Measurements from ENCODE around the gene NEURL2. TPM values are rescaled to one million over a fixed set of nuclear protein-coding genes. Genes with fewer than 3 reads are reported as not detected.

NEURL2 gene
- total RNA-seq, 1 experiment from 2014 or later, result 3.3 TPM

GRCh38 chr20:45892049-45892825 lies 1.2 kb upstream of the NEURL2 start:
- intact Hi-C loops (cut with micrococcal nuclease; ENCODE audit: unreplicated experiment), result loop anchor here (10.0 kb wide), 1 partner anchor 73 kb away; no protein-coding TSS in a partner anchor
- Histone ChIP-seq H3K27me3 (replicated peaks; ENCODE audit: insufficient read depth, low read depth, low read length, poor library complexity) (no peaks in the 10 kb centered on the region), H3K36me3 (ENCODE audit: insufficient read depth, low read length, poor library complexity, severe bottlenecking) (peaks cover 7% of the 10 kb centered on the region), H3K9me3 (ENCODE audit: low read depth, low read length, poor library complexity, severe bottlenecking) (no peaks in the 10 kb centered on the region), H3K27ac (ENCODE audit: low read depth, low read length, poor library complexity, severe bottlenecking) (peak overlapping the region; percentile 69), H3K4me3 (ENCODE audit: low read depth, low read length, poor library complexity, severe bottlenecking) (peak overlapping the region; percentile 71), H3K4me1 (ENCODE audit: insufficient read depth, low read length, poor library complexity, severe bottlenecking) (peaks cover 8% of the 10 kb centered on the region)
- BruUV-seq (replicated peaks), result no TSS peak
- ChIA-PET POLR2A (ENCODE audit: low non-redundant PET) (no interaction called here), CTCF (interaction anchor here (0.5 kb wide), 1 partner anchor 131 kb away, joined by 3 read pairs; no protein-coding TSS in a partner anchor)
- DNase-seq (ENCODE audit: low spot score), result peak; percentile 34
- TF ChIP-seq EZH2 (IDR thresholded peaks at IDR 0.05; ENCODE audit: borderline replicate concordance, low read depth, low read length, poor library complexity, severe bottlenecking) (no peak), CTCF (conservative IDR thresholded peaks at IDR 0.05; ENCODE audit: low read depth, low read length) (no peak)

GRCh38 chr20:45890077-45890984 lies 677 bp downstream of the NEURL2 start:
- H3K4me1 ChIP-seq (ENCODE audit: insufficient read depth, low read length, poor library complexity, severe bottlenecking), result peaks cover 8% of the 10 kb centered on the region
- H3K9me3 ChIP-seq (ENCODE audit: low read depth, low read length, poor library complexity, severe bottlenecking), result no peaks in the 10 kb centered on the region
- H3K36me3 ChIP-seq (ENCODE audit: insufficient read depth, low read length, poor library complexity, severe bottlenecking), result peaks cover 1% of the 10 kb centered on the region
- H3K27ac ChIP-seq (ENCODE audit: low read depth, low read length, poor library complexity, severe bottlenecking), result peak overlapping the region; percentile 69
- no peaks in the 10 kb centered on the region for H3K27me3 ChIP-seq (replicated peaks; ENCODE audit: insufficient read depth, low read depth, low read length, poor library complexity)
- TF ChIP-seq CTCF (conservative IDR thresholded peaks at IDR 0.05; ENCODE audit: low read depth, low read length) (peak; percentile 69), EZH2 (IDR thresholded peaks at IDR 0.05; ENCODE audit: borderline replicate concordance, low read depth, low read length, poor library complexity, severe bottlenecking) (no peak)
- POLR2A ChIA-PET (ENCODE audit: low non-redundant PET), result no interaction called here
- CTCF ChIA-PET, result interaction anchor here (0.6 to 0.8 kb wide), 2 partner anchors 79 to 120 kb away, joined by 3 to 4 read pairs; no protein-coding TSS in a partner anchor
- peak overlapping the region; percentile 71 for H3K4me3 ChIP-seq (ENCODE audit: low read depth, low read length, poor library complexity, severe bottlenecking)
- BruUV-seq (replicated peaks), result no TSS peak
- DNase-seq (ENCODE audit: low spot score), result peak; percentile 76
- intact Hi-C loops (cut with micrococcal nuclease; ENCODE audit: unreplicated experiment), result loop anchor here (10.0 kb wide), 1 partner anchor 74 kb away; no protein-coding TSS in a partner anchor

- CTCF ChIA-PET, result no interaction called here
- intact Hi-C loops (cut with micrococcal nuclease; ENCODE audit: unreplicated experiment), result no loop called here
- no peak overlapping the region for H3K4me3 ChIP-seq (ENCODE audit: low read depth, low read length, poor library complexity, severe bottlenecking)
- TF ChIP-seq CTCF (conservative IDR thresholded peaks at IDR 0.05; ENCODE audit: low read depth, low read length) (no peak), EZH2 (IDR thresholded peaks at IDR 0.05; ENCODE audit: borderline replicate concordance, low read depth, low read length, poor library complexity, severe bottlenecking) (no peak)
- H3K9me3 ChIP-seq (ENCODE audit: low read depth, low read length, poor library complexity, severe bottlenecking), result no peaks in the 10 kb centered on the region
- no TSS peak for BruUV-seq (replicated peaks)
- POLR2A ChIA-PET (ENCODE audit: low non-redundant PET), result no interaction called here
- H3K4me1 ChIP-seq (ENCODE audit: insufficient read depth, low read length, poor library complexity, severe bottlenecking), result peaks cover 8% of the 10 kb centered on the region
- H3K27me3 ChIP-seq (replicated peaks; ENCODE audit: insufficient read depth, low read depth, low read length, poor library complexity), result no peaks in the 10 kb centered on the region
- H3K27ac ChIP-seq (ENCODE audit: low read depth, low read length, poor library complexity, severe bottlenecking), result no peak overlapping the region
- peaks cover 5% of the 10 kb centered on the region for H3K36me3 ChIP-seq (ENCODE audit: insufficient read depth, low read length, poor library complexity, severe bottlenecking)
- no peak for DNase-seq (ENCODE audit: low spot score)
These were observed 2.3 kb downstream of the NEURL2 start for GRCh38 chr20:45888681-45889080.

Measured in A673 (cell line).